A549 (cell line): ENCODE data around the gene TMEM164. TPM values are rescaled to one million over a fixed set of nuclear protein-coding genes. Genes with fewer than 3 reads are reported as not detected.

Experiments
- ATAC-seq, 2 experiments: fragments of 200-7000 bp in 1 of 2; fragments of >200 bp in 1 of 2; cut with Nextera tagmentation in 1 of 2; cut with Tn5 transposase in 1 of 2; 3 replicates each; pipeline versions ENCODE4 v1.8.0 to v1.9.1; 2018 to 2020; ENCODE audit warnings: mild to moderate bottlenecking in 1 of 2, moderate library complexity in 1 of 2
- CTCF ChIA-PET: fragments of 300-600 bp; sonication (Branson Sonifier 250); formaldehyde crosslinking; extraction: SDS; loops from one replicate; lab custom pipeline; 2021; ENCODE audit warnings: antibody characterized with exemption, inconsistent platforms; lab: Yijun Ruan, JAX
- POLR2A ChIA-PET: fragments of 350-600 bp; formaldehyde crosslinking; extraction: SDS; loops from one replicate; lab custom pipeline; 2021; ENCODE audit warnings: antibody characterized with exemption, inconsistent platforms; lab: Yijun Ruan, JAX
- DNase-seq, 2 experiments: peaks; one replicate each; pipeline versions ENCODE4 v3.0.0 to v3.0.0-alpha.2; 2011 to 2016; ENCODE audit warnings: low read depth in 1 of 2, low spot score in 1 of 2
- FAIRE-seq: peaks from 2 replicates; lab custom pipeline; 2011; peaks lifted over from hg19 to GRCh38; lab: Jason Lieb, UNC
- H3K27ac ChIP-seq, 2 experiments: fragments of >200 bp; sonication (Bioruptor Twin); formaldehyde crosslinking; 3 replicates each; pipeline ENCODE4 v1.5.1; 2016 to 2017
- H3K4me1 ChIP-seq: fragments of >200 bp; sonication (Bioruptor Twin); formaldehyde crosslinking; 3 replicates; pipeline ENCODE4 v1.6.1; 2016
- H3K4me2 ChIP-seq: fragments of >200 bp; sonication (Bioruptor Twin); formaldehyde crosslinking; 3 replicates; pipeline ENCODE4 v1.6.1; 2016
- H3K4me3 ChIP-seq: fragments of >200 bp; sonication (Bioruptor Twin); formaldehyde crosslinking; 3 replicates; pipeline ENCODE4 v1.5.1; 2016
- H3K9me3 ChIP-seq: fragments of >200 bp; sonication (Bioruptor Twin); formaldehyde crosslinking; 3 replicates; pipeline ENCODE4 v1.6.1; 2016
- BCL3 ChIP-seq: fragments of >200 bp; sonication (Bioruptor Twin); formaldehyde crosslinking; IDR thresholded peaks from 3 replicates; pipeline ENCODE4 v1.6.1; 2016
- CBX8 ChIP-seq: fragments of 200-600 bp; sonication (generic); IDR thresholded peaks from 2 replicates; pipeline ENCODE4 v1.6.1; 2016
- CEBPB ChIP-seq, 2 experiments: fragments of >200 bp in 1 of 2; sonication (Bioruptor Twin) in 1 of 2; formaldehyde crosslinking in 1 of 2; IDR thresholded peaks; 2 replicates each; pipeline ENCODE4 v1.6.1; 2012 to 2016
- CHD2 ChIP-seq: fragments of 150-350 bp; IDR thresholded peaks from 2 replicates; pipeline ENCODE4 v1.6.1; 2014; ENCODE audit warnings: low read length; ENCODE audit not compliant: partially characterized antibody
- CHD4 ChIP-seq: fragments of 200-600 bp; sonication (generic); IDR thresholded peaks from 2 replicates; pipeline ENCODE4 v1.6.1; 2016; ENCODE audit warnings: antibody characterized with exemption, mild to moderate bottlenecking, borderline replicate concordance
- EP300 ChIP-seq, 2 experiments: fragments of >200 bp; sonication (Bioruptor Twin); formaldehyde crosslinking; IDR thresholded peaks; 2 replicates in 1 of 2; 3 replicates in 1 of 2; pipeline ENCODE4 v1.6.1; 2016 to 2017
- ESRRA ChIP-seq: fragments of 150-350 bp; IDR thresholded peaks from 2 replicates; pipeline ENCODE4 v1.6.1; 2014; ENCODE audit warnings: mild to moderate bottlenecking, low read length, borderline replicate concordance
- FOSB ChIP-seq: fragments of 250-450 bp; sonication (Bioruptor Pico); IDR thresholded peaks from 2 replicates; pipeline ENCODE4 v1.5.0; 2020; ENCODE audit warnings: mild to moderate bottlenecking, moderate library complexity
- FOSL2 ChIP-seq, 2 experiments: fragments of 450-650 bp in 1 of 2; fragments of >200 bp in 1 of 2; sonication (Bioruptor Twin) in 1 of 2; formaldehyde crosslinking; IDR thresholded peaks; 2 replicates each; pipeline versions ENCODE4 v1.5.0 to v1.6.1; 2016 to 2020; ENCODE audit warnings: mild to moderate bottlenecking in 1 of 2, moderate library complexity in 1 of 2
- GATA3 ChIP-seq: IDR thresholded peaks from 2 replicates; pipeline ENCODE4 v1.6.1; 2012; ENCODE audit warnings: borderline replicate concordance
- HEYL ChIP-seq: fragments of 250-450 bp; sonication (Bioruptor Pico); IDR thresholded peaks from 2 replicates; pipeline ENCODE4 v1.8.0; 2021; ENCODE audit warnings: mild to moderate bottlenecking, moderate library complexity
- HMGXB4 ChIP-seq: fragments of 250-450 bp; sonication (Bioruptor Pico); IDR thresholded peaks from 2 replicates; pipeline ENCODE4 v1.5.0; 2021; ENCODE audit warnings: mild to moderate bottlenecking, moderate library complexity, borderline replicate concordance
- JUN ChIP-seq, 2 experiments: fragments of >200 bp; sonication (Bioruptor Twin); formaldehyde crosslinking; IDR thresholded peaks; 2 replicates in 1 of 2; 3 replicates in 1 of 2; pipeline ENCODE4 v1.6.1; 2016 to 2017
- JUNB ChIP-seq: fragments of >200 bp; sonication (Bioruptor Twin); formaldehyde crosslinking; IDR thresholded peaks from 2 replicates; pipeline ENCODE4 v1.6.1; 2016
- KDM1A ChIP-seq: fragments of 200-600 bp; sonication (generic); IDR thresholded peaks from 2 replicates; pipeline ENCODE4 v1.6.1; 2016; ENCODE audit warnings: low read depth, mild to moderate bottlenecking
- MAFK ChIP-seq: fragments of 450-650 bp; IDR thresholded peaks from 2 replicates; pipeline ENCODE4 v1.6.1; 2014; ENCODE audit not compliant: partially characterized antibody
- MAZ ChIP-seq: fragments of 150-350 bp; IDR thresholded peaks from 2 replicates; pipeline ENCODE4 v1.6.1; 2014; ENCODE audit warnings: antibody characterized with exemption, low read depth, low read length, borderline replicate concordance
- MYC ChIP-seq: IDR thresholded peaks from 2 replicates; pipeline ENCODE4 v1.6.1; 2012; ENCODE audit warnings: mild to moderate bottlenecking, inconsistent platforms, low read length, improper control_type of control experiment, borderline replicate concordance
- NPAS2 ChIP-seq: fragments of 250-450 bp; sonication (Bioruptor Pico); IDR thresholded peaks from 2 replicates; pipeline ENCODE4 v1.8.0; 2022; ENCODE audit warnings: mild to moderate bottlenecking, moderate library complexity, borderline replicate concordance
- NR3C1 ChIP-seq: fragments of >200 bp; sonication (Bioruptor Twin); formaldehyde crosslinking; IDR thresholded peaks from 3 replicates; pipeline ENCODE4 v1.6.1; 2017
- RAD21 ChIP-seq, 2 experiments: fragments of >200 bp in 1 of 2; sonication (Bioruptor Twin) in 1 of 2; formaldehyde crosslinking in 1 of 2; IDR thresholded peaks in 1 of 2; conservative IDR thresholded peaks in 1 of 2; 2 replicates in 1 of 2; 3 replicates in 1 of 2; pipeline ENCODE4 v1.6.1; 2012 to 2018; ENCODE audit warnings: inconsistent platforms in 1 of 2
- RARB ChIP-seq: fragments of 250-450 bp; sonication (Bioruptor Pico); IDR thresholded peaks from 2 replicates; pipeline ENCODE4 v1.8.0; 2021; ENCODE audit warnings: mild to moderate bottlenecking, moderate library complexity
- RCOR1 ChIP-seq: fragments of 150-350 bp; IDR thresholded peaks from 2 replicates; pipeline ENCODE4 v1.6.1; 2014; ENCODE audit warnings: antibody characterized with exemption, low read length, low read depth
- TP53 ChIP-seq: fragments of 250-450 bp; sonication (Bioruptor Pico); IDR thresholded peaks from 2 replicates; pipeline ENCODE4 v1.5.0; 2021; ENCODE audit warnings: mild to moderate bottlenecking, moderate library complexity
- ZNF302 ChIP-seq: fragments of 250-450 bp; sonication (Bioruptor Pico); IDR thresholded peaks from 2 replicates; pipeline ENCODE4 v1.9.0; 2021; ENCODE audit warnings: inconsistent platforms, mild to moderate bottlenecking, moderate library complexity
- ZSCAN20 ChIP-seq: fragments of 250-450 bp; sonication (Bioruptor Pico); IDR thresholded peaks from 2 replicates; pipeline ENCODE4 v1.8.0; 2022; ENCODE audit warnings: mild to moderate bottlenecking, moderate library complexity
- WGBS: methylation state at CpG from one replicate; pipeline ENCODE4 v1.1.6; 2017; ENCODE audit errors: missing lambda C conversion rate; 5-methylcytosine and 5-hydroxymethylcytosine counted together
- polyA plus RNA-seq, 4 experiments: library from polyadenylated mRNA; depleted of rRNA in 3 of 4; stranded (reverse); fragments of >200 nt; fragmentation: RNase III in 1 of 4; extraction: RNeasy Plus Mini Kit Qiagen cat#74134 plus additional on column Dnase treatment in 1 of 4; gene quantifications; 2 replicates in 3 of 4; 3 replicates in 1 of 4; pipeline ENCODE4 v1.2.3, GENCODE V29; 2011 to 2017

Gene TMEM164
- polyA plus RNA-seq, 2 of the 4 experiments (the other 2 are of a cell fraction): 32.0 to 43.7 TPM

GRCh38 chrX:110180176-110180927 is 177.4 kb downstream of the TMEM164 start:
- no peak for FAIRE-seq
- DNase-seq: peak in 1 of 2 experiments; percentile 50
- CTCF ChIA-PET: interaction anchor here (0.6 to 34.7 kb wide), 7 partner anchors 10 to 668 kb away, joined by 3 to 848 read pairs (median 3); no protein-coding TSS in a partner anchor
- H3K27ac ChIP-seq: peak overlapping the region; percentile 83 to 89
- no peak for TF ChIP-seq RARB
- TF ChIP-seq RCOR1: no peak
- no peak for TF ChIP-seq FOSL2 (IDR thresholded peaks at IDR 0.05)
- peak; percentile 2; the same call in 1 of the 2 replicates for TF ChIP-seq FOSL2 (CRISPR knock-in tag; IDR thresholded peaks at IDR 0.05)
- TF ChIP-seq HMGXB4 (CRISPR knock-in tag): no peak
- no peak for TF ChIP-seq MAFK
- no peak; the same call in 1 of the 2 replicates for TF ChIP-seq JUNB
- no peak for TF ChIP-seq TP53 (CRISPR knock-in tag)
- TF ChIP-seq RAD21 (conservative IDR thresholded peaks at IDR 0.05 in 1 of 2, IDR thresholded peaks at IDR 0.05 in 1 of 2): 0 out of 5 replicates have a peak, but pooled peaks of 1 of the 2 experiments have one; percentile 9
- no peak for TF ChIP-seq NR3C1
- TF ChIP-seq ZNF302 (CRISPR knock-in tag): no peak
- TF ChIP-seq HEYL (CRISPR knock-in tag): no peak
- TF ChIP-seq CBX8: no peak
- no peak for TF ChIP-seq FOSB
- no peak for TF ChIP-seq BCL3
- no peak for TF ChIP-seq ZSCAN20 (CRISPR knock-in tag)
- TF ChIP-seq KDM1A: no peak
- TF ChIP-seq CHD2: no peak
- TF ChIP-seq CEBPB (IDR thresholded peaks at IDR 0.05): no peak
- no peak for TF ChIP-seq ESRRA
- TF ChIP-seq MYC: no peak
- no peak for TF ChIP-seq GATA3
- TF ChIP-seq JUN (IDR thresholded peaks at IDR 0.05): 0 out of 5 replicates have a peak, but pooled peaks of 1 of the 2 experiments have one; percentile 24
- TF ChIP-seq EP300 (IDR thresholded peaks at IDR 0.05): no peak
- no peak for TF ChIP-seq NPAS2 (CRISPR knock-in tag)
- no peak for TF ChIP-seq CHD4
- TF ChIP-seq MAZ: no peak
- TF ChIP-seq, all 56 proteins: peak for 3
- Histone ChIP-seq H3K4me2 (peak overlapping the region; percentile 81), H3K4me3 (0 out of 3 replicates have a peak overlapping the region, but pooled peaks have one; percentile 12), H3K9me3 (no peaks in the 10 kb centered on the region), H3K4me1 (peaks cover 52% of the 10 kb centered on the region)
- ATAC-seq: peak; percentile 84 to 85
- 62% methylated on average over 5 of the region's 5 CpGs for WGBS
- POLR2A ChIA-PET: interaction anchor here (1.0 to 1.6 kb wide), 2 partner anchors 136 to 138 kb away, joined by 3 to 8 read pairs; partner anchors contain the start of gene AMMECR1
